ENCODE data around the gene HDHD5. TPM values are rescaled to one million over a fixed set of nuclear protein-coding genes. Genes with fewer than 3 reads are reported as not detected.

HDHD5 gene
- polyA plus RNA-seq, 1 donor from 2014 or later: 91.3 TPM

- no peaks in the 10 kb centered on the region for H3K9me2 ChIP-seq (ENCODE audit: insufficient read depth, low read length)
- H2AFZ ChIP-seq (ENCODE audit: low read depth, low read length): no peak overlapping the region
- no peaks in the 10 kb centered on the region for H3K27me3 ChIP-seq (ENCODE audit: insufficient read depth, low read depth, low read length)
- H3K9me3 ChIP-seq (ENCODE audit: low read length): no peaks in the 10 kb centered on the region
- H3K79me2 ChIP-seq (replicated peaks; ENCODE audit: insufficient read depth, low read length): no peaks in the 10 kb centered on the region
- H3K4me3 ChIP-seq (ENCODE audit: low read length): no peak overlapping the region
- no peak overlapping the region for H3K4me2 ChIP-seq (ENCODE audit: low read length)
- no peak for TF ChIP-seq EP300 (conservative IDR thresholded peaks at IDR 0.05; ENCODE audit: poor library complexity, severe bottlenecking)
- TF ChIP-seq MXI1 (conservative IDR thresholded peaks at IDR 0.05; ENCODE audit: poor library complexity, severe bottlenecking): no peak
- TF ChIP-seq TAF1 (IDR thresholded peaks at IDR 0.05; ENCODE audit: low read depth): no peak
- TF ChIP-seq CTCF (IDR thresholded peaks at IDR 0.05; ENCODE audit: poor library complexity, severe bottlenecking): no peak
- no peak for TF ChIP-seq POLR2AphosphoS5 (IDR thresholded peaks at IDR 0.05)
- TF ChIP-seq REST (IDR thresholded peaks at IDR 0.05; ENCODE audit: borderline replicate concordance): no peak
- TF ChIP-seq RAD21 (conservative IDR thresholded peaks at IDR 0.05): no peak
- no peak for TF ChIP-seq SMC3 (conservative IDR thresholded peaks at IDR 0.05; ENCODE audit: poor library complexity)
- TF ChIP-seq EZH2 (IDR thresholded peaks at IDR 0.05; ENCODE audit: borderline replicate concordance, insufficient read depth, low read length, poor library complexity, severe bottlenecking): no peak
- H3K36me3 ChIP-seq (ENCODE audit: insufficient read depth, low read length): no peaks in the 10 kb centered on the region
- no peaks in the 10 kb centered on the region for H3F3A ChIP-seq (ENCODE audit: insufficient read depth, low read length, poor library complexity, severe bottlenecking)
- no peaks in the 10 kb centered on the region for H4K20me1 ChIP-seq (ENCODE audit: insufficient read depth)
- H3K27ac ChIP-seq (ENCODE audit: low read length): no peak overlapping the region
- no peak overlapping the region for H3K9ac ChIP-seq (ENCODE audit: low read length)
Observed at GRCh38 chr22:17095538-17095937, 63.5 kb downstream of the HDHD5 start.

DNA sequence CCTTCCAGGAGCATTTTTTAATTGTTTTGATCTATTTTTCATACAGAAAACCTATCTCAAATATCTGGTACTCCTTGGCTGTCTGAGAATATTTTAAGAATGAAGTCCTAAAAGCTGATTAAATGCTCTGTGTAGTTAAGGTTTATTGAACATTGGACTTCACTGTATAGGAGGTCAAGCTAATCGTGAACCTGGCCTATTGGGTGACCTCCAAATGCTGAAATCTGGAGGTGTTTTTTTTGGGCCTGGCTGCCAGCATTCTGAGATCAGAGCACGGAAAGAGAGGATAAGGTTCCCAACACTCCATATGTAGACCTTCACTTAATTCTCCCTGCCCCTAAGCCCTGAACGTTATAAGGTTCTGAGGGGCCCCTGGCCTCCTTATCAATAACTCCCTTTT lies 66.0 kb downstream of the HDHD5 start:
- no peaks in the 10 kb centered on the region for H3K9me2 ChIP-seq (ENCODE audit: insufficient read depth, low read length)
- H3K4me2 ChIP-seq (ENCODE audit: low read length): no peak overlapping the region
- no peak overlapping the region for H3K9ac ChIP-seq (ENCODE audit: low read length)
- no peaks in the 10 kb centered on the region for H3K9me3 ChIP-seq (ENCODE audit: low read length)
- no peaks in the 10 kb centered on the region for H3K79me2 ChIP-seq (replicated peaks; ENCODE audit: insufficient read depth, low read length)
- H3F3A ChIP-seq (ENCODE audit: insufficient read depth, low read length, poor library complexity, severe bottlenecking): no peaks in the 10 kb centered on the region
- no peak overlapping the region for H3K4me3 ChIP-seq (ENCODE audit: low read length)
- H4K20me1 ChIP-seq (ENCODE audit: insufficient read depth): no peaks in the 10 kb centered on the region
- H3K27ac ChIP-seq (ENCODE audit: low read length): no peak overlapping the region
- no peaks in the 10 kb centered on the region for H3K36me3 ChIP-seq (ENCODE audit: insufficient read depth, low read length)
- H3K27me3 ChIP-seq (ENCODE audit: insufficient read depth, low read depth, low read length): no peaks in the 10 kb centered on the region
- no peak for TF ChIP-seq REST (IDR thresholded peaks at IDR 0.05; ENCODE audit: borderline replicate concordance)
- TF ChIP-seq EP300 (conservative IDR thresholded peaks at IDR 0.05; ENCODE audit: poor library complexity, severe bottlenecking): no peak
- no peak for TF ChIP-seq MXI1 (conservative IDR thresholded peaks at IDR 0.05; ENCODE audit: poor library complexity, severe bottlenecking)
- no peak for TF ChIP-seq RAD21 (conservative IDR thresholded peaks at IDR 0.05)
- TF ChIP-seq EZH2 (IDR thresholded peaks at IDR 0.05; ENCODE audit: borderline replicate concordance, insufficient read depth, low read length, poor library complexity, severe bottlenecking): no peak
- TF ChIP-seq CTCF (IDR thresholded peaks at IDR 0.05; ENCODE audit: poor library complexity, severe bottlenecking): no peak
- TF ChIP-seq TAF1 (IDR thresholded peaks at IDR 0.05; ENCODE audit: low read depth): no peak
- TF ChIP-seq SMC3 (conservative IDR thresholded peaks at IDR 0.05; ENCODE audit: poor library complexity): no peak
- TF ChIP-seq POLR2AphosphoS5 (IDR thresholded peaks at IDR 0.05): no peak
- H2AFZ ChIP-seq (ENCODE audit: low read depth, low read length): no peak overlapping the region

All from neural cell (in vitro differentiated cells).